GM18873 (cell line): Measurements from ENCODE around the gene WBP1L.
"Not testable (repeated sequence)": the region's sequence is repeated elsewhere in the genome, so short reads cannot be mapped to it uniquely, and the experiment has no call there.

Experiments used
- ATAC-seq: cut with Tn5 transposase; IDR thresholded peaks from one replicate; pipeline ENCODE4 v1.9.1; 2021; ENCODE audit warnings: mild to moderate bottlenecking, moderate library complexity, moderate number of reproducible peaks; ENCODE audit not compliant: unreplicated experiment, low FRiP score

WBP1L gene

GRCh38 chr10:102720775-102721301, 22.9 kb upstream of the WBP1L start:
- ATAC-seq: no peak

GRCh38 chr10:102721954-102722353, 21.8 kb upstream of the WBP1L start:
- no peak for ATAC-seq

GRCh38 chr10:102723989-102724388, 19.8 kb upstream of the WBP1L start:
- no peak for ATAC-seq

GRCh38 chr10:102726274-102726673, 17.5 kb upstream of the WBP1L start:
- no peak for ATAC-seq

- no peak for ATAC-seq
Observed at GRCh38 chr10:102727037-102727818, 16.5 kb upstream of the WBP1L start.

GRCh38 chr10:102729029-102730026, 14.4 kb upstream of the WBP1L start:
- ATAC-seq: no peak

GRCh38 chr10:102731222-102731800, 12.4 kb upstream of the WBP1L start:
- no peak for ATAC-seq

- ATAC-seq: no peak
Observed at GRCh38 chr10:102732661-102733060, 11.1 kb upstream of the WBP1L start.

- no peak for ATAC-seq
Observed at GRCh38 chr10:102735065-102735562, 8.6 kb upstream of the WBP1L start.

GRCh38 chr10:102738692-102739121, 5.0 kb upstream of the WBP1L start:
- ATAC-seq: no peak

- no peak for ATAC-seq
Observed at GRCh38 chr10:102740229-102740628, 3.5 kb upstream of the WBP1L start.

- no peak for ATAC-seq
Observed at GRCh38 chr10:102741726-102742237, 2.0 kb upstream of the WBP1L start.

- ATAC-seq: not testable (repeated sequence)
Observed at GRCh38 chr10:102742313-102742712, 1.4 kb upstream of the WBP1L start.

- ATAC-seq: peak; percentile 2
Observed at GRCh38 chr10:102743078-102743587, 615 bp upstream of the WBP1L start.

GRCh38 chr10:102744374-102745051, 765 bp downstream of the WBP1L start:
- no peak for ATAC-seq

GRCh38 chr10:102745157-102745556, 1.4 kb downstream of the WBP1L start:
- no peak for ATAC-seq

GRCh38 chr10:102752266-102752930, 8.7 kb downstream of the WBP1L start:
- ATAC-seq: no peak

GRCh38 chr10:102752934-102753664, 9.4 kb downstream of the WBP1L start:
- ATAC-seq: no peak
